ENCODE measurements around the gene KRT9. TPM values are rescaled to one million over a fixed set of nuclear protein-coding genes. Genes with fewer than 3 reads are reported as not detected.
"Not testable (repeated sequence)": the region's sequence is repeated elsewhere in the genome, so short reads cannot be mapped to it uniquely, and the experiment has no call there.

KRT9 gene
- total RNA-seq (2014; rRNA removed; shearing (Covaris generic)), result not detected in 2 replicates

- DNase-seq (ENCODE audit: low read depth), result no peak
These were observed at the start of gene KRT9 for GRCh38 chr17:41571561-41572434. KRT9 (minus strand) TSS chr17:41572059; CDS start chr17:41571992, 67 bp downstream.

DNA sequence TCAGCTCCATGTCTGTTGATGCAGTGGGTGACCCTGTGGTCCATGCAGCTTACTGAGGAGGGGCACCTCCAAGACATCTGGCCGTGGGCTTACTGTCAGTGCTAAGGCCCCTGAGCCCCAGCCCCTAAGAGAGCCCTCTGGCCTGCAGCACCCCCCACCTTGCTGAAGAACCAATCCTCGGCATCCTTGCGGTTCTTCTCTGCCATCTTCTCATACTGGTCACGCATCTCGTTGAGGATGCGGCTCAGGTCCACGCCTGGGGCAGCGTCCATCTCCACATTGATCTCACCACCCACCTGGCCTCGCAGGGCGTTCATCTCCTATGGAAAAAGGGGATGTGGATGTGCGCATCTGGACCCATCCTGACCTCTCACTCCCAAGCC, 49.6 kb upstream of the KRT9 start:
- DNase-seq (ENCODE audit: low read depth), result not testable (repeated sequence)

DNA sequence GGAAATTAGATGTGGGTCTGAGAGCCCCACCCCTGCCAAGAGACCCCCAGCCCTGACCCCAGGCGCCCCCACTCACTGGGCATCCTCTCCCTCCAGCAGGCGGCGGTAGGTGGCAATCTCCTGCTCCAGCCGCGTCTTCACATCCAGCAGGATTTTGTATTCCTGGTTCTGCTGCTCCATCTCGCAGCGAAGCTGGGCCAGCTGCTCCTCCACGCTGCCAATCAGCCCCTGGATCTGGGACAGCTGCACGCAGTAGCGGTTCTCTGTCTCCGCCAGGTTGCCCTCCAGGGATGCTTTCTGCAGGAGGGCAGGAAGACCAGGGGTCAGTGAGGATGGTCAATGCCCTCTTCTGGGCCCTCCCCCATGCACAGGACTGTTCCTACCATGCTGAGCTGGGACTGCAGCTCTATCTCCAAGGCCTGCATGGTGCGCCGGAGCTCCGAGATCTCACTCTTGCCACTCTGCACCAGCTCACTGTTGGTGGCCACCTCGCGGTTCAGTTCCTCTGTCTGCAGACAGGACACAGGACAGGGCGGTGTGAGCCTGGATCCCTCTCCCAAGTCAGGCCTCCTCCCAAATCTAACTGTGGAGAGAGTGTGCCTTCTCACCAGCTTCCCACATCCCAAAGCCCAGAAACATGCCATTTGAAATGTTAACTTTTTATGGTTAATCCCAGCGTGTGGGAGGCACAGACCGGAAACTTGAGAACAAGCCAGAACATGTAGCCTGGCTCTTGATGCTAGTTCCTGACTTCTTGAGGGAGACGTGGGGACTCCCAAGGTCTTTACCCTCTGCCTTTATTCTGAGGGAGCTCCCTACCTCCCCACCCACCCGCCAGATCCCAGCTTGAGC, 49.0 kb upstream of the KRT9 start:
- DNase-seq (ENCODE audit: low read depth), result no peak

GRCh38 chr17:41619927-41620582, 48.2 kb upstream of the KRT9 start:
- not testable (repeated sequence) for DNase-seq (ENCODE audit: low read depth)

GRCh38 chr17:41619036-41619926, 47.4 kb upstream of the KRT9 start:
- no peak for DNase-seq (ENCODE audit: low read depth)

- no peak for DNase-seq (ENCODE audit: low read depth)
These were observed 46.6 kb upstream of the KRT9 start for GRCh38 chr17:41618341-41619035.

DNA sequence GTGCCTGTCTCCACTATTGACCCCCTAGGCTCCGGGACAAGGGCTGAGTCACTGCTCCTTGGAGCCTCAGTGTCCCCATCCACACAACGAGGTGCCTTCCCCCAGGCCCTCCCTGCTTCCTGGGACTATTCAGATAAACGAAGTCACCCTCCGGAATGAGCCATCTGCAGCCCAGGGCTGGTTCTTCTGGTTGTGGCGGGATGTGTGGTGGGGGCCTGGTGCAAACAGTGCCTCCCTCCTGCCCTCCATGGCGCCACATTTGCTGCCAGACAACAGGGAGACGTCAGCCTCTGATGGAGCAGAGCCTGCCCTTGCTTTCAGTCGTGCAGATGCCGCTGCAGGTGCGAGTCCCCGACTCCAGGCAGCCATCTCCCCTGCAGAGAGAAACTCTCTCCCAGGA, 45.8 kb upstream of the KRT9 start:
- DNase-seq (ENCODE audit: low read depth), result no peak

- DNase-seq (ENCODE audit: low read depth), result no peak
These were observed 45.3 kb upstream of the KRT9 start for GRCh38 chr17:41617136-41617535.

DNA sequence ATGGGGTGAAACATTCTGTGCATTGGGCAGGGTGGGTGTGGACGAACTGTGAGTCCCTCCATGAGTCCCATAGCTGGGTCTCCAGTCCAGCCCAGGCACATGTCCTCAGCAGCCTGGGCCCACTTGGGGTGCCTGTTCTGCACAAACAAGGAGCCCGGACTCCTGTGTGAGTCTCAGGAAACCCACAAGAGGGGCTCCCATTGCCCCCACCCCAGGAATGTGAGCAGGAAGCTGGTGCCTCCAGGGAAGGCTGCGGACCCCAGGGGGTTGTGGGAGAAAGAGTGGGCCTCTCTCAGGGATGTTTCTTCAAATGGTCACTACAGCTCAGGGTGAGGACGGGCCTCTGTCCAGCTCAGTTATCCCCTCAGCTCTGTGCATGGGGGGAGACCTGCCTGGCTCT, 44.6 kb upstream of the KRT9 start:
- not testable (repeated sequence) for DNase-seq (ENCODE audit: low read depth)

DNA sequence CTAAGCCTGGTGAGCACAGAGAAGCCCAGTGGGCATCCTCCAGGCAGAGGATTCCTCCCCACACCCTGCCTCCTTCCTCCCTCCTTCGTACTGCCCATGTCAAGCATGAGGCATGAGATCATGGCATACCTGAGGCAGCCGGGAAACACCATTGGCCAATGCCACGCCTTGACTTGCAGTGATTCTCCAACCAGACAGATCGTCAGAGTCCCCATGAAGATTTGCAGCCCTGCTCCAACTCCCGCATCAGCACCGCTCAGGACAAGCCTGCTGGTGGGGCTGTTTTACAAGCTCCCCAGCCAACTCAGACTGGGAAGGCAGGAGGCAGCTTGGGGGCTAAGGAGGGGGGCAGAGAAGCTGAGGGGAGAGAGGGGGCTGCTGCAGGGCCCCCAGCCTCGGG, 43.6 kb upstream of the KRT9 start:
- DNase-seq (ENCODE audit: low read depth), result no peak

- DNase-seq (ENCODE audit: low read depth), result not testable (repeated sequence)
These were observed 42.9 kb upstream of the KRT9 start for GRCh38 chr17:41614767-41615166.

DNA sequence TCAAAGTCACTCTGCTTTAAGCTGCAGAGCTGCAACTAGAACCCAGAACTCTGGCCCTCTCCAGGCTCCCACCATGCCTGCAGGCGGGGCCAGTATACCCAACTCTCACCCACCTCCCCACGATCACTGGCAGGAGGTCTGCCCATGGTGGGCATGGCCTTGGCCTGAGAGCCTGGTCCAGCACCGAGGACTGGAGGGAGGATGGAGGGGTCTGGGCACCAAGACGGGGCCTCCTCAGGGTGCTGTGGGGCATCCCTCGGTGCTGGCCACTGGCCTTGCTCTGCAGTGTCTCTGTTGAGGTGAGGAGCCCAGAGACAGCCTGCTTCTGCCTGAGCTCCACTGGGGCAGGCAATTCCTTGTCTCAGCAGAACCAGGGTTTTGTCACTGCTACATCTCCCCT, 42.2 kb upstream of the KRT9 start:
- no peak for DNase-seq (ENCODE audit: low read depth)

DNA sequence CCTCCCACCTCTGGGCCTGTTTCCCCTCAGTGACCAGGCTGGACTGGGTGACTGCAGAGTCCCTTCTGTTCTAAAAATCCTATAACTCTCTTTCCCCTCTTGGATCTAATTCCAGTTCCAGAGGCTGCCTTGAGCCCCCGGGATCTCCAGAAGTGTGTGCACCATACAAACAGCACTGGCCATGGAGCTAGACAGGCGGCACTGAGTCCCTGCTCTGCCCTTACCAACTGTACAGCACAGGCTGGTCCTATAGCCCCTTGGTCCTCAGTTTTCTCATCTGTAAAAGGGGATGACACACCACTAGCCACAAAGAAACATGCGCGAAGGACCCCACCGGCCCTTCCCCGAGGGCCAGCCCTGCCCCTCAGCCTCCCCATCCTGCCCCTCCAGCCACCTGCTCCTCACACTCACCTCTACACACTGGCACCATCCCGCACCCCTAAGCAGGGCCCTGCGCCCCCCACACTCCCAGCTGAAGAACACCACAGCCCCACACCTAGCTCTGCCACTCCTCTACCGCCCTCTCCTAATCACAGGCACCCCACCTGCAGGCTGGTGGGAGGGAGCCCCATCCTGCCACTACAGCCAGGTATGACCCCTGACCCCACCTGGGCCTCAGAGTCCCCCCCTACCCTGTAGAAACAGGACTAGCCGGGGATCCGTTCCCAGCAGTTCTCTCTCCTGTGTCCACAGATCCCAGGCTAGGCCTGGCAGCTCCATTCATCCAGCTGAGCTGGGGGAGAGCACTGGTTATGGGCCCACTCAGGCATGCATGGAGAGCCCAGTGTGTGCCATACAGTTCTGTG, 41.6 kb upstream of the KRT9 start:
- DNase-seq (ENCODE audit: low read depth), result no peak

GRCh38 chr17:41612376-41613160, 40.7 kb upstream of the KRT9 start, which contains the start of gene KRT16:
KRT16 (minus strand) TSS chr17:41612767; CDS start chr17:41612688, 79 bp downstream.
- DNase-seq (ENCODE audit: low read depth), result peak; percentile 89

- DNase-seq (ENCODE audit: low read depth), result no peak
These were observed 39.2 kb upstream of the KRT9 start for GRCh38 chr17:41610965-41611640.

- DNase-seq (ENCODE audit: low read depth), result not testable (repeated sequence)
These were observed 38.2 kb upstream of the KRT9 start for GRCh38 chr17:41610061-41610517.

- not testable (repeated sequence) for DNase-seq (ENCODE audit: low read depth)
These were observed 35.1 kb upstream of the KRT9 start for GRCh38 chr17:41606930-41607329.

GRCh38 chr17:41602524-41602923, 30.7 kb upstream of the KRT9 start:
- DNase-seq (ENCODE audit: low read depth), result no peak
